ENCODE measurements around the gene SLC46A2.

The SLC46A2 gene

GRCh38 chr9:112856200-112856599 is 34.5 kb downstream of the SLC46A2 start:
- no peak for DNase-seq

- no peak for DNase-seq
These were observed 36.0 kb downstream of the SLC46A2 start for GRCh38 chr9:112854657-112855056.

GRCh38 chr9:112853882-112854585 is 36.6 kb downstream of the SLC46A2 start:
- DNase-seq = no peak

- no peak for DNase-seq
These were observed 37.8 kb downstream of the SLC46A2 start for GRCh38 chr9:112852741-112853504.

GRCh38 chr9:112850840-112851239 is 39.8 kb downstream of the SLC46A2 start:
- DNase-seq = no peak

- DNase-seq = no peak
These were observed 41.2 kb downstream of the SLC46A2 start for GRCh38 chr9:112849363-112849922.

DNA sequence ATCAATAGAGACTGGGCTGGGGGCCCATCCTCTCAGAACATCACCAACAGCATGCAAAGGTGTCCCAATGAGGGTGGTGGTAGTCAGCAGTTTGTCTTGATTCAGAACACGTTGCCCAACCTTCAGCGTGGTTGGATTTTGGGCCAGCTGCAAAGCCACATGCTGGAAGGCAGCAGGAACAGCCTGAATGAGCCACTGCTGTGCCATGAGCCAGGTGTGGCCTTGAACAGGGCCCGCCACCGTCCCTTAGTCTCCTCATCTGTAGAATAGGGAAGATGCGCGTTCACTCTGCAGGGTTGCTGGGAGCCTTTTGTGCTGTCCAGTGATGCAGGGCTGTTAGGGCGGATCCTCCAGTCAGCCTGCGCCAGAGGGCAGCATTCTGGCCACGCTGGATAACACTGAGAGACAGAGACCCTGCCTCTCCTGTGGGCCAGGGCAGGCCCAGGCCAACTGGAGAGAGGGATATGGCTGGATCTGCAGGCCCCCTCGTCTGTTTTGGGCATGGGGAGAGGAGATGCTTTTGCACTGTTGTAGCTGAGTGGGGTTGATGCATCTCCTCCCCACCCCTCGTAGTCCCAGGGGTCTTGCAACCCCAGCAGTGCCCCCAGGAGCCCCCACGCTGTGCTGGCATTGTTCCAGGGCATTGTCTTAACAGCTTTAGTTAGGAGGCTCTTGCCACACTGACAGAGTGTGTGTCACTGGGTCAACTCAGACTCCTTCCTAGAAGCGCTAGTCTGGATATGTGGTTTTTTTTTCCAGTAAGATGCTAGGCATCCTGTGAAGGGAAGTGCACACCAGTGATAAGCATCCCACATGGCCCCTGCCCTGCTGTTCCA is 42.1 kb downstream of the SLC46A2 start:
- no peak for DNase-seq

GRCh38 chr9:112846528-112847488 is 43.9 kb downstream of the SLC46A2 start:
- DNase-seq = no peak

DNA sequence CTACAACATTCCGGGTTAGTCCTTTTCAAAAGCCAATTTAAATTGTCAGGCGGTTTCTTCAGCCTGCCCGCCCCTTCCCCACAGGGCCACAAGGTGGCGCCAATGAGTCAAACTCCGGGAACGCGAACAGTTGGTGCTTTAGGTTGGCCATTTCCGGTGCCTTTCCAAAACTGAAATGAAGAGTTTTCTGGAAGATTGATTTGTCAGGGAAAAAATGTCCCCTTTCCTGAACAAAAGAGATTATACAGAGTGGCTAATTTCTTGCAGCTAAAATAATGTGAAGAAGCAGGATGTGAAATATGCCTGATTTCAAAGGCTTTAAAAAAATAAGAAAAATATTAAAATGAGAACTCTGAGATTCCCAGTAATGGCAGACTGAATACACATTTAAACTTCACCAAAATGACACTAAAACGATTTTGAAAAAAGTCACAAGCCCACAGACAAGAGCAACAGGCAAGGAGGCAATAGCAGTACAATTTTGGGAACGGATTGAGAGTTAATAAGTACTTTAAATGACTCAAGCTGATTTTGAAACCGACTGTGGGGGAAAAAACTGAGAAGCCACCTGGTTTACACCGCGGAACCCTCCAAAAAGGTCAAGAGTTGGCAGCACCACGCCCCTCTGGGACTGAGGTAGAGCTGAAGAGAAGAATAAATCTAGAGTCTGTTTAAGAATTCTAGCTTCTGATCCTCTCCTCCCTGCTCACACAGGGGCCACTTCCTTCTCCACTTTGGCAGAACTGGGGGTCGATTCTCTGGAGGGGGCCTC is 45.7 kb downstream of the SLC46A2 start:
- peak; percentile 47 for DNase-seq

DNA sequence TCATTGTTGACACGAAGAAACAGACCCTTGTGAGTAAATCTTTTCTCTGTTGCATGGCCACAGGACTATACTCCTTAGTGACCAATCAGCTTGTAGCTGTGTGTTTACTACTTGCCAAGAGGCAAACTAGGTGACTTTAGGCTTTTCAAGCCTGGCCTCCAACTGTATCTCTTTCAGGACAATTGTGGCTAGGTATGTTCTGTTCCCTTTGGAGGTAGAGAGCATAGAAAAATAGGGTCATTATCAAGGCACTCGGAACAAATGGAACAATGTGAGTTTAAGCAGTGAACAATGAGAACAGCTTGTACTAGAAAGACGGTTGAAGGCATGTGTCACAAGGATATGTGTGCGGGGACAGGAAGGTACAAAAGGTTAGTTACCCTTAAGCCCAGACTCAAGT is 48.1 kb downstream of the SLC46A2 start:
- no peak for DNase-seq

- DNase-seq = no peak
These were observed 49.4 kb downstream of the SLC46A2 start for GRCh38 chr9:112841261-112841660.

GRCh38 chr9:112839331-112839730 is 51.3 kb downstream of the SLC46A2 start:
- DNase-seq = no peak

GRCh38 chr9:112838342-112838741 is 52.3 kb downstream of the SLC46A2 start:
- no peak for DNase-seq

DNA sequence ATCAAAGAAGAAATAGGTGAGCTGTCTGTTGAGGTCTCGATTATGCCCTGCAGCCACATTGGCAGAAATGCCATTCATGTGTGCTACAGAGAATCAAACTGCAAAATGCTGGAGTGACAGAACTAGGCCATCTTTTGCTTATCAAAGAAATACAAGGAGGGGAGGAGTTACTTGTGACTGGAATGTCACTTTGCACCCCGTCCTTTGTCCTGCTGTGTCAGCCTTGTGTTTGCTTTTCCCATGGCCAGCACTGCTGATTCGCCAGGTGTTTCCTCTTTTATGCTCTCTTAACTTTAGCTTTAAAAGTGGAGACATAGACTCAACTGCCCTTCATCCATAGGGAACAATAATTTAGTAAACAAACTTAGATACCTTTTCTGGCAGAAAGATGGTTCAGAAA is 54.3 kb downstream of the SLC46A2 start:
- DNase-seq = no peak

GRCh38 chr9:112833081-112833480 is 57.6 kb downstream of the SLC46A2 start:
- no peak for DNase-seq

DNA sequence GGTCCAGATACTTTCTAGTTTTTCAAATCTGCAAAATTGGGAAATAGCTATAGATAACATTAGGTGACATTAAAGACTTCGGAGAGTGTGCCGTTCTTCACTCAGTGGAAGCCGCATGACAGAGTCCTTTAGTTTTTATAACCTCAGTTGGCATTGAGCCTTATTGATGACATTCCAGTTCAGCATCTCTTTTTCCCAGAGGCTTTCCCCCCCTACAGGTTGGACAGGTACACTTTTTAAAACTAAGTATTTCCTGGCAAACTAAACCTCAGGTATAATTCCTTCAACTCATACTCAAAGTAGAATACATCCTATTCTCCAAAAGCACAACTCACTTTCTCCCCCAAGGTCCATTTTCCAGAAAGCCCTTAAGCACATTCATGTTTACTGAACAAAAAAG is 58.7 kb downstream of the SLC46A2 start:
- peak; percentile 33 for DNase-seq

- peak; percentile 83 for DNase-seq
These were observed 59.3 kb downstream of the SLC46A2 start for GRCh38 chr9:112831281-112831851.
